GM21515 (cell line): ENCODE data around the gene ARL9.
"Not testable (repeated sequence)": the region's sequence is repeated elsewhere in the genome, so short reads cannot be mapped to it uniquely, and the experiment has no call there.

Experiments used
- ATAC-seq: cut with Tn5 transposase; IDR thresholded peaks from one replicate; pipeline ENCODE4 v1.9.1; 2021; ENCODE audit not compliant: unreplicated experiment

ARL9 gene, protein sequence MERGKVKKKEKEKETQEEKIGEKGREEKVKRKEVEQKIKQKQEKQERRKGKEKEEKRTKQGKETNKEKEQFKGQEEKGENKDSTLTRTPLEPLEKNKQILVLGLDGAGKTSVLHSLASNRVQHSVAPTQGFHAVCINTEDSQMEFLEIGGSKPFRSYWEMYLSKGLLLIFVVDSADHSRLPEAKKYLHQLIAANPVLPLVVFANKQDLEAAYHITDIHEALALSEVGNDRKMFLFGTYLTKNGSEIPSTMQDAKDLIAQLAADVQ

DNA sequence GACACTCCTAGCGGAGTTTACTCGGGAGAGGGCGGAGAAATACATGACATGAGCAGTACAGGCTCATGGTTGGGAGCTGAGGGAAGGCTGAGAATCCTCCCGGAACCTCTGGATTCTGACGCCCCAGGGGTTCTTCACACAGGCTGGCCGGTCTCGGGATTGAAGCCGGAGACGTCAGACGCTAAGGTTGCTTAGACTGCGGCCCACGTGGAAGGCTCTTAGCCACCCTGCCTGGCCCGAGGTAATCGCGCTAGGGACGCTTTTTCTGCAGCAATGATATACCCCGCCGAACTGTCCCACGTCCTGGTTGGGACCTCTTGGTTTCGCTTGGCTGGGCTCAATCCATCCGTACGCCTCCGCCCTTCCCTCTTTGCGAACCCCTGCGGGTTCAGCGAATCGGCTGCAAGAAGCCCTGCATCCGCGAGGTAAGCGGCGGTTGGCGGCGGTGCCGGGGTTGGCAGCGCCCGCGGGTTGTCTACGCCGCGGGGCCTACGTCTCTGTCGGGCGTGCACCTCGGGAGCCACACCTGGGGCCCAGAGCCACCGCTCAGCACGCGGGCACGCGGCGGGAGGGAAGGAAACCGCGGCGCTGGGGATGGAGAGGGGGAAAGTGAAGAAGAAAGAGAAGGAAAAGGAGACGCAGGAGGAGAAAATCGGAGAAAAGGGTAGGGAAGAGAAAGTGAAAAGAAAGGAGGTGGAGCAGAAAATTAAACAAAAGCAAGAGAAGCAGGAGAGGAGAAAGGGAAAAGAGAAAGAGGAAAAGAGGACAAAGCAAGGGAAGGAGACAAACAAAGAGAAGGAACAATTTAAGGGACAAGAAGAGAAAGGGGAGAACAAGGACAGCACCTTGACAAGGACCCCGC is at the start of gene ARL9:
Gene ARL9 (plus strand): TSS at position 523 of the 862 bp plus-strand sequence. CDS start 72 bp downstream, at position 595.
- no peak for ATAC-seq

DNA sequence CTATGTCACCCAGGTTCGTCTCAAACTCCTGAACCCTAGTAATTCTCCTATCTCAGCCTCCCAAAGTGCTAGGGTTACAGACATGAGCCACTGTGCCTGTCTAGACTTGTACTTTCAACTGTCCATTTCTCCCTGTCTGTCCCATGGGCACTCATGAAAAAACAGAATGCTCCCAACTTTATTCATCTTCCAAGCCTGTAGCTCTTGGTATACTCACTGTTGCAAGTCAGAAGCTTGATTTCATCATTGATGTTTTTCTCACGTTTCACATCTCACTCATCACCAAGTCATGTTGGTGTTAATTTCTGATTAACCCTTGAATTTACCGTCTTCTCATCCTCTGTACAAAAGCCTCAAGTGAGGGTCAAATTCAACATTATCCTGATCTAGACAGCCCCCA is 45.5 kb upstream of the ARL9 start:
- no peak for ATAC-seq

DNA sequence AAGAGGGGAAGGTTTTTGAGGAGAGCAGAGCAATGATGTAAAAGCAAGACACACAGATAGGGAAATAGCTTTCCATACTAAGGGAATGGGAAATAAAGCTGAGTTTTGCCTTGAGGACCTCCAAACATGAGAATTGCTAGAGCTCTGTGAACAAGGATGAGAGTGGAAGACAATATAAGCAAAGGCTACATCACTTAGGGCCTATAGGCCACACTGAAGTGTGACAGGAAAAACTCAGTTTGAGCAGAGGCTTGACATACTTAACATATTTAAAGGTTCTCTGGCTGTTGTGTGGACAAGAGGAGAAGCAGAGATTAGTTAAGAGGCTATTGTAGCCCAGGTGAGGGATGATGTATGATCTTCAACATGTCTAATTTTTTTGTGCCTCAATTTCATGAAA is 43.4 kb upstream of the ARL9 start:
- ATAC-seq = no peak

DNA sequence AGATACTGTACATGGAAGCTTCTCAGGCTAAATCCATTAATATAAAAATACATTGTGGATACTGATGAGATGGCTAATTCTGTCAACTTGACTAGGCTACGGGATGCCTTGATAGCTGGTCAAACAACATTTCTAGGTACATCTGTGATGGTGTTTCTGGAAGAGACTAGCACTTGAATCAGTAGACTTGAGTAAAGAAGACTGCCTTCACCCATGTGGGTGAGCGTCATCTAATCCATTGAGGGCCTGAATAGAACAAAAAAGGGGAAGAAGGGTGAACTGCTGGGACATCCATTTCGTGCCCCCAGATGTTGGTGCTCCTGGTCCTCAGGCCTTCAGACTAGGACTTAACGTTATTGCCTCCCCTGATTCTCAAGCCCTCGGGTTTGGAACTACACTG is 41.9 kb upstream of the ARL9 start:
- no peak for ATAC-seq

DNA sequence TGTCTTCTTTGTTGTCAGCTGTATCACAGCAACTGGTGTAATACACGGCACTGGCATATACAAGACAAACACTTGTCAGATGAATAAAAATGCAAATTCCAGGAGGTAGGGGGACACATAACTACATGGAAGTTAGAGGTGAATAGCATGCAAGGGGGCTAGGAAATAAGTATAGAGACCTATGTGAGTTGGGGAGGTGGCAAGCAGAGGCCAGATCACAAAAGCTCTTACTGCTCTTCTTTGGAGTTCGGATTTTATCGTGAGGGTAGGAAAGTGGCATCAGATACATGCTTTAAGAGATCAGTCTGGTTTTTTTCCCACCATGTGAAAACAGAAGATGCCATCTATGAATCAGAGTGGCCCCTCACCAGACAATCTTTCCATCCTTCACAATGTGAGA is 41.0 kb upstream of the ARL9 start:
- ATAC-seq = no peak

DNA sequence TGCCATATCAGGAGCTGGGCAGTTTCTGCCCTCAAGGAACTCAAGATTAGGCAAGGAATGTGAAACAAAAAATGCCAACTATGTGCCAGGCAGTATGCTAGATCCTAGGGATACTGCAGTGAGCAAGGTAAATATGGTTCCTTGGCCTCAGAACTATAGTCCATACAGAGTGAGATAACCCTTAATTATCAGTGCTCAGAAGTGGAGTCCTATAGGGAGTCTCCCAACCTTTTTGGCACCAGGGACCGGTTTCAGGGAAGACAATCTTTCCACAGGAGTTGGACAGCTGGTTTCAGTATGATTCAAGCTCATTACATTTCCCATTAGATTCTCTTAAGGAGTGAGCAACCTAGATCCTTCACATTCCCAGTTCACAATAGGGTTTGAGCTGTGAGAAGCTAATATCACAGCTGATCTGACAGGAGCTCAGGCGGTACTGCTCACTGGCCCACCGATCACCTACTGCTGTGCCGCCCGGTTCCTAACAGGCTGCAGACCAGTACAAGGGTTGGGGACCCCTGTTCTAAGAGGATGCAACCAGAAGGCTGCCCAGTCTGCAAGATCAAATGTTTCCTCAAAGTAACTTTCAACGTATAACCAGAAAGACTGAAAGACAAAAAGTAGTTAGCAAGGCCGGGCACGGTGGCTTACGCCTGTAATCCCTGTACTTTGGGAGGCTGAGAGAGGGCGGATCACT is 39.8 kb upstream of the ARL9 start:
- ATAC-seq = no peak

- not testable (repeated sequence) for ATAC-seq
These were observed 39.3 kb upstream of the ARL9 start for GRCh38 chr4:56466296-56466761.

DNA sequence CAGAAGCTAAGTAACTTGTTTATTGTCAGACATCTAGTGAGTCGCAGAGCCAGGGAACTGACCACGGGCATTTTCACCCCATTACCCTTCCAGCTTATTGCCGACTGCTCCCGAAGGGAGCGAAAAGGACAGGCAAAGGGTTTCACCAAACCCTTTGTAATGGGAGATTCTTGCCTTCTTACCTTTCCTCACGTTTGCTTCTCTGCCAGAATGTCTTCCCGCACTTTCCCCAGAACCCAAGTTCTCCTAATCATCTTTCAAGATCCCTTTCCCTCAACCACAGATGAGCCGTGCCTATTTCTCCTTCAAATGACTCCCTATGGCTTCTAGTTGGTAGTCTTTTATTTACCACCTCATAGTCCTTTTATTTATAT is 38.7 kb upstream of the ARL9 start:
- no peak for ATAC-seq

GRCh38 chr4:56467284-56468096 is 38.1 kb upstream of the ARL9 start, which contains the start of gene SRP72:
TSS of gene SRP72 (plus strand) at chr4:56467617. CDS start at chr4:56467636, 19 bp downstream.
- peak; percentile 91 for ATAC-seq

GRCh38 chr4:56468097-56468422 is 37.5 kb upstream of the ARL9 start:
- ATAC-seq = peak; percentile 53

DNA sequence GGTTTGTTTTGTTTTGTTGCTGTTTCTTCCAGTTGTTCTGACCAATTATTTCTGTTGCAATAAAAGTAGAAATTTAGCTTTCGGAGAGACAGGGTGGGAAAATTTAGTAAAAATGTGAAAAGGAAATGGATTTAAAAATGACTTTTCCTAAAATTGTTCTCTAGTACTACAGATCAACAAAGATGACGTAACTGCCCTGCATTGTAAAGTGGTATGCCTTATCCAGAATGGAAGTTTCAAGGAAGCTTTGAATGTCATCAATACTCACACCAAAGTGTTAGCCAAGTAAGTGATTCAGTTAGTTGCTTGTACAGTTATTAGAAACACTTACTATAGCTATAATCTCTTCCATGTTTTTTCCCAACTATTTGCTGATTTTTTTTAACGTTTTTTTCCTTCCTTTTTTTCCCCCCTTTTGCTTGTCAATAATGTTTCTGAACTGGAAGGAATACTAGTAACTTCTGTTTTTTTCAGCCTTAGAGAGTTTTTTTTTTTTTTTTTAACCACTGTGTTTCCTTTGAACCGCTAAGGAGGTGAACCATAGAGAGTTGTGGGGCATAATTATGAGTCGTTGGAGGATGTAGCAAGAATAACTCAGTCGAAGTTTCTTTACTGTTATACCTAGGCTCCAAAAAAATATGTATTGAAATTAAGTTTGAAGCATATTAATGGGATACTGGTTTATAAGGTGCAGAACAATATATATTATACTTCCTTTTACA is 35.9 kb upstream of the ARL9 start:
- ATAC-seq = no peak

- peak; percentile 85 for ATAC-seq
These were observed 29.7 kb upstream of the ARL9 start for GRCh38 chr4:56475917-56476316.

GRCh38 chr4:56477192-56477702 is 28.3 kb upstream of the ARL9 start:
- ATAC-seq = no peak

GRCh38 chr4:56480691-56481090 is 24.9 kb upstream of the ARL9 start:
- ATAC-seq = no peak

DNA sequence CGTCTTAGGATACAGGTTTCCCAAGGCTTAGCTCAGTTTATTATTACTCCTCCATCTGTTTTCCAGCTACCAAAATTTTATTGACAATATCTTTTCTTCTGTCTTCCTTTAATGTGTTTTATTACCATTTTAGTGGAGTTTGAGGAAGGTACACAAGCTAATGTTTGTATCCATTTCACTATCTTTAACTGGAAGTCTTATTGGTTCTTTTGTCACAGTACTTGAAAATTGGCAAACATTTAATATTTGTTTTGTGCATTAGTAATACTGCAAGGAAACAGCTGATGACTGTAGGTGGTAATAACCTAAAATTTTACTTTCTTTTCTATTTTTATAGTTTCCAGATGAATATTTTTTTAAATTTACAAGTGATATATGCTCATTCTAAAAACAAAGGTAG is 9.3 kb upstream of the ARL9 start:
- no peak for ATAC-seq

DNA sequence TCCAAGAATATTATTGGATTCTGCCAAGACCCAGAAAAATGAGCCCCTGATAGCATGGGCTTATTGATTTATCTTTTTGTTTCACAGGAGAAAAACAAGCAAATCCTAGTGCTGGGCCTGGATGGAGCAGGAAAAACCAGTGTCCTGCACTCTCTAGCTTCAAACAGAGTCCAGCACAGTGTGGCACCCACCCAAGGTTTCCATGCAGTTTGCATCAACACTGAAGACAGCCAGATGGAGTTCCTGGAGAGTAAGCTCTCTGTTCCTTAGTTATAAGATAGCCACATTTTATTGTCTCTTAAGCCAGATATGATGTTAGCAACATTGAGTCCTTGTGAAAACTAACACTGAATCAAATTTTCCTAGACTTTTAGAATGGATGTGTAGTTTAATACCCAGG is 5.5 kb downstream of the ARL9 start:
- no peak for ATAC-seq

DNA sequence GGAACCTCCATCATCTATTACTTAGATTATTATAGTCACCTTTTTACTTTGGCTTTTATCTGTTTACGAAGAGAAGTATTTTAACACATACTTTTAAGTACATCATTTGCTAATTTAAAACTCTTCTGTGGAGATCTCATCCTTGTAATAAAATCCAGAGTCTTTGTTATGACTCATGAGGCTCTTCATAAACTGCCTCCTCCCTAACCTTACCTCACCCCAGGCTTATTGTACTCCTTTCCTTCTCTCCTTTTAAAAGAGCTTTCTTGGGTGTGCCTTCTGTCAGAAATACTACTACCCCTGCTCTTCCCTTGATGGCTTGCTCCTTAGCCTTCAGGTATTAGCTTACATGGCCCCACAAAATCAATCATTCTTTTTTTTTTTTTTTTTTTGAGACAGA is 6.6 kb downstream of the ARL9 start:
- ATAC-seq = no peak

- no peak for ATAC-seq
These were observed 7.9 kb downstream of the ARL9 start for GRCh38 chr4:56513517-56513916.

DNA sequence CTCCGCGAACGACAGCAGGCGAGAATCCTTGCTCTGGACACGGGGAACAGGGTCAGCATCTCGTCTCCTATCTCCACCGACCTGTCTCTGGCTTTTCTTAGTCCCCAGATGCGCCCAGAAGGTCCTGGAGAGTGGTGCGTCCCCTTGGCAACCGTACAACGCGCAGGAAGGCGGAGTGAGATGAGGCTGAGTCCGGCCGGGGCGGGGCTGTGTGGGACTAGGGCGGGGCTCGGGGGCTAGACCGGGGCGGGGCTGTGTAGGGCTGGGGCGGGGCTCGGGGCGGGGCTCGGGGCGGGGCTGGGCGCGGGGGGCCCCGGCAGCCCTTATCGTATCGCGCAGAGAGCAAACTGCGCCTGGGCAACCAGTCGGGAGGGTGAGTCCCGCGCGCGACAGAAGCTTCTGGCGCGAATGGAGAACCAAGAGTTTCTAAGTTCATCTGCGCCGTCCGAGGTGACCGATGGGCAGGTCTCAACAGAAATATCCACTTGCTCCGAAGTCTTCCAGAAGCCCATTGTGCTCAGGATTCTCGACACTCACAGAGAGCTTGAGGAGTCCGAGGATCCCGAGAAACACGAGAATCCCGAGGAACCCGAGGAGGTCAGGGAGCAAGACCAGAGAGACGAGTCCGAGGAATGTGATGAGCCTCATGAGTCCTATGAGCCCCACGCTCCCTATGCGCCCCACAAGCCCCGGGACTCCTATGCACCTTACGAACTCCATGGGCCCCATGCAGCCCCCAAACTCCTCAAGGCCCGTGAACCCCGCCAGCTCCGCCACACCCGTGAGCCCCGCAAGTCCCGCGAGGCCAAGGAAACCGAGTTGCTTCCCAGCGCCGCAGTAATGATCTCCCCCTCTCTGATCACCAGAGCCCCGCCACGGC is 24.9 kb downstream of the ARL9 start:
- ATAC-seq = peak; percentile 97
